ENCODE measurements around the gene HOXA2. TPM values are rescaled to one million over a fixed set of nuclear protein-coding genes. Genes with fewer than 3 reads are reported as not detected.

HOXA2 gene
- total RNA-seq, 4 donors from 2014 or later, result 0.39 to 2.5 (median 1.8) TPM

GRCh38 chr7:27101957-27102580 is 414 bp downstream of the HOXA2 start:
- DNase-seq (ENCODE audit: low spot score in 2 of 2), result no peak
- 33 to 39% methylated on average over 38 to 39 of the region's 39 CpGs for WGBS, 2 donors
- TF ChIP-seq CTCF (IDR thresholded peaks at IDR 0.05) (no peak), POLR2A (IDR thresholded peaks at IDR 0.05) (no peak)
- no peak overlapping the region for H3K4me3 ChIP-seq (ENCODE audit: low read depth, poor library complexity, severe bottlenecking)
- intact Hi-C loops (cut with DNase I; ENCODE audit: low total_unique reads), result no loop called here

GRCh38 chr7:27101171-27101956 is 1.1 kb downstream of the HOXA2 start:
- H3K4me3 ChIP-seq (ENCODE audit: low read depth, poor library complexity, severe bottlenecking), result no peak overlapping the region
- 70 to 74% methylated on average over 25 of the region's 25 CpGs for WGBS, 2 donors
- intact Hi-C loops (cut with DNase I; ENCODE audit: low total_unique reads), result no loop called here
- TF ChIP-seq CTCF (IDR thresholded peaks at IDR 0.05) (no peak), POLR2A (IDR thresholded peaks at IDR 0.05) (no peak)
- DNase-seq (ENCODE audit: low spot score in 2 of 2), result no peak

DNA sequence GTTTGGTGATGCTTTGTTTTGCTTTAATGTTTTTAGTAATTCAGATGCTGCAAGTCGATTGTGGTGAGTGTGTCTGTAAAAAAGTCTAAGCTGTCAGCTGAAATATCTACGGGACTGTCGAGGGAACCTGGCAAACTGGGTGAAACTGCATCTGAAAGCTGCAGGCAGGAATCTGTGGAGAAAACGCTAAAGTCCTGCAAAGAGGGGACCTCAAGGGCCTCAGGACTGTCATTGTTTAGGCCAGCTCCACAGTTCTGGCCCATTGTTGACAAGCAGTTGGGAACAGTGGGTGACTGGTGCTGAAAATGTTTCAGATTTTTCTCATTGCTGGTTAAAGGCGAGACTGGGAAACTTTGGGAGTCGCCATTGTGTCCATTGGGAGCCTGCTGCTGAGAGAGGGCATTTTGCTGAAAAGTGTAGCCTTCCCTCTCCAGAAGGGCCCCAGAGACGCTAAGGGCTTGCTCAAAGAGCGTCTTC is 1.8 kb downstream of the HOXA2 start:
- 78 to 79% methylated on average over 8 of the region's 8 CpGs for WGBS, 2 donors
- intact Hi-C loops (cut with DNase I; ENCODE audit: low total_unique reads), result no loop called here
- DNase-seq (ENCODE audit: low spot score in 2 of 2), result no peak

DNA sequence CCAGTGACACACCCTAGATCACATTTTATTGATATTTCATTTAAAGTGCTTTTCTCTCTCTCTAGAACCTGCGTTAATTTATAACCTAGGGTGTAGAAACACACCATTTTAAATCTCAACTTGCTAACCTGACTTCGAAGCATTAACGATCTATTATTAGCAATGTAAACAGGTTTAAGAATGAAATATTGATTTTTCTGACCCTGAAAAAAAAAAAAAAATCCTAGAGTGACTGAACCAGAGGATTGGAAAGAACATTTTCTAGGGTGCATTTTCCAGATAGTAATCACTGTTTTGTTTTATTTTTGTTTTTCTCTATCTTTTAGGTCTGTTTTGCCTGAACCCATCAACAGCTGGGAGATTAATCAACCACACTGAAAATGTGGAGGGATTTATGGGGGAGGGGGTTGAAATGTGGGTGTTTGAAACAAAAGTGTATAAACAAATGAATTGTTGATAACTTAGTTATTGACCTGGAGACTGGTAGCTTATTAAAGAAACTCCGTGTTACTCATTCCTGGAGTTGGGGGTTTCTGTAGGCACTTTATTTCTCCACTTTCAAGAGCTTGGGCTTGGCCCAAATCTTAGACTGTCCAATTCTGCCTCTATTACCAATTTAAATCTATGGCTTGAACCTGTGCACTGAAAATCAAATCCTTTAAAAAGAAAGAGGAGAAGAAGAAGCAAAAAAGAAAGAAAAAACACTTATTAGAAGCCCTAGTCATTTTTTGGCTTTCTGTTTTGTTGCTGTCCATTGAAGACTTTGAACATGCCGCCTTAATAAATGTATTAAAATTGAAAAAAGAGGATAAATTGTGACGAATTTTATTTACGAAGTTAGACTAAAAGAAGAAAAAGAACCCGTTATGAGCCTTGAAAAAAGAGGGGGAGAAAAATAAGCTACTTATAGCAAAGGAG is 2.8 kb downstream of the HOXA2 start:
- no peak for DNase-seq (ENCODE audit: low spot score in 2 of 2)
- no peak overlapping the region for H3K4me3 ChIP-seq (ENCODE audit: low read depth, poor library complexity, severe bottlenecking)
- TF ChIP-seq CTCF (IDR thresholded peaks at IDR 0.05) (no peak), POLR2A (IDR thresholded peaks at IDR 0.05) (no peak)
- intact Hi-C loops (cut with DNase I; ENCODE audit: low total_unique reads), result no loop called here
- 75 to 85% methylated on average over 8 of the region's 8 CpGs for WGBS, 2 donors

More for the DNA sequence above, 1.8 kb downstream of the HOXA2 start:
- H3K4me3 ChIP-seq (ENCODE audit: low read depth, poor library complexity, severe bottlenecking), result no peak overlapping the region
- TF ChIP-seq CTCF (IDR thresholded peaks at IDR 0.05) (no peak), POLR2A (IDR thresholded peaks at IDR 0.05) (no peak)

DNA sequence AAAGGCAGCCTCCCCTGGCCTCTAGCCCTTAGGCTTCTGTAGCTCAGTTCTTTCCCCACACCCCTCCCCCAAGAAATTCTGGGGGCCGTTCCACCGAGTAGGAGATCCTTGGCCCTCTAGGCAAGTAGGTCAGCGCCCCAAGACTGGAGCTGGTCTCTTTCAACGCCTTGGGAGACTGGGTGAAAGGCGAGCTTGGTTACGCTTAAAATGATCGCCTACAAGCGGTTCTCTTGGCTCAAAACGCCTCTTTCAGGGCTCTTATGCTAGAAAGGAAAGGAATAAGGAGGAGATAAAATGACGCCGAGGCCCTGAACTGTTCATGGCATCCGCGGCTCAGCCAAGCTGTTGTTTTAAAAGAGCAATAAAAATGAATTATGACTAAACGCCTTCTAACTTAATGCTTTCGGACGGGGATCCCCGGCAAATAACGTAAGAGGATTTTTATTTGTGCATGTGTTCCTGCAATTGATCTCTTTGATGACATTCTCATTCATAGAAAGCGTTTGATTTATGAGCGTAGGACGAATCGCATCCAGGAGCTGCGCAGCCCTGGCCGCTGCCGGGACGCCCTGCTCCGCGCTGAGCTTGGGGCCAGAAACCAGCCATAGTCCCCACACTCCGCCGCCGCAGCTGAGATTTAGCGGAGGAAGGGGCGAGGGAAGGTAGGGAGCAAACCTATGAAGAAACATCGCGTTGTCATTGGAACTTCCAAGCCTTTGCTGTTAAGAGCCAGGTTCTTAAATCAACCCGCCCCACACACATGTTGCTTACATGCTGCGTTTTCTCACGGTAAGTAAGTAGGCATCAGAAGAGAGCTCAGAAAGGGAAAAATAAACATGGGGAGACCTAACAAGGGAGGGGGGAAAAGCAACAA is 3.7 kb downstream of the HOXA2 start:
- intact Hi-C loops (cut with DNase I; ENCODE audit: low total_unique reads), result no loop called here
- no peak for DNase-seq (ENCODE audit: low spot score in 2 of 2)
- no peak for TF ChIP-seq CTCF (IDR thresholded peaks at IDR 0.05)
- TF ChIP-seq POLR2A (IDR thresholded peaks at IDR 0.05), result no peak
- no peak overlapping the region for H3K4me3 ChIP-seq (ENCODE audit: low read depth, poor library complexity, severe bottlenecking)
- WGBS, 2 donors, result 34 to 37% methylated on average over 38 of the region's 38 CpGs
